GM18505 (cell line): ENCODE results near the gene KCNN1.
"Not testable (repeated sequence)": the region's sequence is repeated elsewhere in the genome, so short reads cannot be mapped to it uniquely, and the experiment has no call there.

ENCODE experiments used
- ATAC-seq: cut with Tn5 transposase; IDR thresholded peaks from one replicate; pipeline ENCODE4 v1.9.1; 2021; ENCODE audit not compliant: unreplicated experiment
- POLR2A ChIP-seq: IDR thresholded peaks from 4 replicates; pipeline ENCODE4 v1.6.1; 2011; ENCODE audit warnings: borderline replicate concordance; ENCODE audit not compliant: insufficient read depth, insufficient read length; ENCODE audit errors: extremely low read depth

The KCNN1 gene

DNA sequence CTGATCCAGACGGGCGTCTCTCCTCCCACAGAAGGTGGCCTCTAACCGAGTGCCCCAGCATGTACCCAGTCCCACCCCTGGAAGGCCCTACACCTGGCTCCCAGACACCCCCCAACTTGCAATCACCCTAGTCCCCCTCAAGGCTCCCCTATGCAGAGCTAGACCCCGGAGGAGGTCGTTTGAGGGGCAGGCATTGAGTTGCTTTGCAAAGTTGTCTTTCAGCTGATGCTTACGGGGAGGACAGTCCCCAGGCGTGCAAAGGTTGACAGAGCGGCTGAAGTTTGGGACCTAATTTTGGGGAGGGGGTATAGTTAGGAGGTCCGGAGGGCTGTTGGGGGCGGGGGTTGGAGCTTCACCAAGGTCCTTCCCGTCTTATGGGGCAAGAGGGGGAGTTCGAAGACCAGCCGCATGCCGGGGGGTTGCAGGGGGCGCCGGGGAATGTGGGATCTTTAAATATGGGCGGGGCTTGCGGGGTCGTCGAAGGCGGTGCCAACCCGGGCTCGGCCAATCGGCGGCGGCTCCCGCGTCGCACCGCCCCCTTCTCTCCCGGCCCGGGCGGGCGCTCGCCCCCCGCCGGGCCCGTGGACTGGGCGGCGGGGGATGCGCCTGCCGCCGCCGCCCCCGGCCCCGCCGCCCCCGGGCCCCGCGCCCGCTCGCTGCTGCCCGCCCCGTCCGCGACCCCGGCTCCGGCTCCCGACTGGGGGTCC lies at the start of gene KCNN1:
TSS of gene KCNN1 (plus strand) at position 558 of the 707 bp plus-strand sequence. CDS start 6,782 bp downstream, outside the sequence.
- TF ChIP-seq POLR2A, result no peak
- ATAC-seq, result no peak

- ATAC-seq, result not testable (repeated sequence)
These were observed 48.8 kb upstream of the KCNN1 start for GRCh38 chr19:17918151-17918550.

- not testable (repeated sequence) for ATAC-seq
These were observed 47.8 kb upstream of the KCNN1 start for GRCh38 chr19:17919122-17919521.

DNA sequence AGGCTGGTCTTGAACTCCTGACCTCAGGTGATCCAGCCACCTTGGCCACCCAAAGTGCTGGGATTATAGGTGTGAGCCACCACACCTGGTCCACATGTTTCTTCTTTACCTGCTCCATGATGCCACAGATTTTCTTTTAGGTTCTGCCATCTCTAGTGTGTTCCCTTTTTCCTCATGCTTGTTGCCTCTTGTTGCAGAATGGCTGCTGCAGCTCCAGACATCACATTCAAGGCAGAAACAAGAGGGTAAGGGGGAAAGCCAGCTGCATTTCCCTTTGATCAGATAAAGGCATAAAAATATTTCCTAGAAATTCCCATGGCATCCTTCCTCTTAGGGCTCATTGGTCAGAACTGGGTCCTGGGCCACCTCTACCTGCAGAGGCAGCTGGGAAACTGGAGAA lies 46.4 kb upstream of the KCNN1 start:
- no peak for TF ChIP-seq POLR2A
- ATAC-seq, result no peak

GRCh38 chr19:17922138-17922537 lies 44.8 kb upstream of the KCNN1 start:
- TF ChIP-seq POLR2A, result no peak
- no peak for ATAC-seq

DNA sequence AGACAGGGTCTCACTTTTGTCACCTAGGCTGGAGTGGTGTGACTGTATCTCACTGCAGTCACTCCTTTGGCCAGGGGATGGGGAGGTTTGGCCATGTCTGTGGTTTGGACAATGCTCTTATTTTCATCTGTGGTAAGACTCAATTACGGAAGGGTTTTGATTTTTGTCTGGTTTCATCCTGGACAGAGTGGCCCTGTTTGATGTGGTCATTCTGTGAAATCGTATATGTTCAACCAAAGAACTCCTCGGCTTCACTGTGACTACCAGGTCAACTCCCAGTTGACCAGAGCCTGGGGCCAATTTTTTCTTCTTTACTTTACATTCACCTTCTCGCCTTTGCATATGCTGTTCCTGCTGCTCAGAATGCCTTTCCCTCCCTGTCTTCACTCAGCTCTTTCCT lies 40.9 kb upstream of the KCNN1 start:
- ATAC-seq, result no peak
- TF ChIP-seq POLR2A, result no peak

DNA sequence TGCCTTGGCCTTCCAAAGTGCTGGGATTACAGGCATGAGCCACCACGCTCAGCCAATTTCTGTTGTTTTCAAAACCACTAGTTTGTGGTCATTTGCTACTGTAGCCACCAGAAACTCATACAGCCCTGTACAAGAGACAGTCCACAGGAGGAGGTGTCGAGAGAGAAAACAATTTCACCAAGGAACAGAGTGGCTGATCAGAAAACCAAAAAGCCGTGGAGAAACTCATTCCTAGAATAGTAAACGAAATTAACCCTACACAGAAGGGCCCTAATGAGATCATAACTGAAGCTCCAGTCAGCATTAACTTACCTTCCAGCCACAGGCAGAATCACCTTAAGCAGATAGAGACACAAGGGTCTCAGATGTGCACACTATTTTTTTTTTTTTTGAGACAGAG lies 37.9 kb upstream of the KCNN1 start:
- no peak for ATAC-seq
- no peak for TF ChIP-seq POLR2A

DNA sequence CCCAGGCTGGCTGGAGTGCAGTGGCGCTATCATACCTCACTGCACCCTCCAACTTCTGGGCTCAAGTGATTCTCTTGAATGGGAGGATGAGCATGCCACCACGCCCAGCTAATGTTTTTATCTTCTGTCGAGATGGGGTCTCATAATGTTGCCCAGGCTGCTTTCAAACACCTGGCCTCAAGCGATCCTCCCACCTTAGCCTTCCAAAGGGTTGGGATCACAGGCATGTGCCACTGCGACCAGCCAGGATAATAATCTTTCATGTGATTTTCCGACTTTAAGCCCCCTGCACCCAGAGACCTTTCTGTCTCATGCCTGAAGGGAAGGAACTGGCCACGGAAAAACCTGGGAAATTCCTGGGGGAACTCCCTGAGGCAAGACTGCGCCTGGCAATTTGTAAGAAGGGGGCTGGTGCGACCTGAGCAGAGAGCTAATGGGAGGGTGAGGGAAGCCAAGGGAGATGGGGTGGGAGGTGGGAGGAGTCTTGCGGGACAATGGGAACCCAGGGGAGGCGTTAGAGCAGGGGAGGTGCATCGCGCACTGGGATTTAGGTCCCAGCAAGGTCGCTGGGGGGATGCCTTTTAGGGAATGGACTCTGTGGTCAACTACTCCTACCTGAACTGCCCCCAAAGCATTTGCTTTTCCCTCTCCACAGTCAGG lies 35.2 kb upstream of the KCNN1 start:
- TF ChIP-seq POLR2A, result no peak
- no peak for ATAC-seq

DNA sequence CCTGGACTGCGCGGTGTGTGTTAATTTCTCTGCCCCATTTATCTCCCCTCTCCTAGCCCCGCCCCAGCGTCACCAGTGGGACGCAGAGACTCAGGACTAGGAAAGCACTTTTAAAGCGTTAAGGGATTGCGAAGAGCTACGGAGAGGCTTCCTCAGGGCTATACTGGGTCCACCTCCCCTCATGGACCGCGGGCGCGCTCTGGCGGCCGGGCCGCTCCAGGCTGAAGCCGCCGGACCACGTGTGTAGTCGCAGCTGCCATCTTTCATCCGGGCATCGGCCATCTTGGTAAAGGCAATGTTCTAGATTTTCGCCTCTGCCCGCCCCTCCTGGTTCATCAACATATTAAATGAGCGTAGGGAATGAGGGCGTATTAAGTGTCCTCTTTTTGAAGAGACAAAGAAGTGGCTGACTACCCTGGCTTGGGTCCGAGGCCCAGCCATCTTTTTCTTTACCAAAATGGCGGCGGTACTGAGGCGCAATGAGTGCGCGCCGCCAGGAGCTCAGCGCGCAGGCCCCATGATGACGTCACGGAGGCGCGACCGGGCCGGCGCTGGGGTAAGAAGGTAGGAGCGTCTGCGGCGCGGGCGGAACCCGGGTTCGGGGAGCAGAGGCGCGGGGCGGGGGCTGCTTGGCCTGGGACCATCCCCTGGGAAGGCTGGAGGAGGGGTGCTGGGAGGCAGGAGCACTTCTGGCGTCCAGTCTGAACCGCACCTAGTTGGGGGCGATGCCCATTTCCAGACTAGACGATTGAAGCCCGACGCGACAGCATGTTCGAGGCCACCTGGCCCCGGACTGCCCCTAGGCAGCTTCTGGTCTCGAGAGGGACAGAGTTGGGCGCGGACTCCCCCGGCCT lies 34.2 kb upstream of the KCNN1 start, which contains the start of gene CCDC124:
TSS of gene CCDC124 (plus strand) at position 531 of the 854 bp plus-strand sequence. CDS start 3,406 bp downstream, outside the sequence.
- ATAC-seq, result peak; percentile 85
- TF ChIP-seq POLR2A, result peak; percentile 82

GRCh38 chr19:17933414-17934129 lies 33.3 kb upstream of the KCNN1 start:
- no peak for TF ChIP-seq POLR2A
- no peak for ATAC-seq

DNA sequence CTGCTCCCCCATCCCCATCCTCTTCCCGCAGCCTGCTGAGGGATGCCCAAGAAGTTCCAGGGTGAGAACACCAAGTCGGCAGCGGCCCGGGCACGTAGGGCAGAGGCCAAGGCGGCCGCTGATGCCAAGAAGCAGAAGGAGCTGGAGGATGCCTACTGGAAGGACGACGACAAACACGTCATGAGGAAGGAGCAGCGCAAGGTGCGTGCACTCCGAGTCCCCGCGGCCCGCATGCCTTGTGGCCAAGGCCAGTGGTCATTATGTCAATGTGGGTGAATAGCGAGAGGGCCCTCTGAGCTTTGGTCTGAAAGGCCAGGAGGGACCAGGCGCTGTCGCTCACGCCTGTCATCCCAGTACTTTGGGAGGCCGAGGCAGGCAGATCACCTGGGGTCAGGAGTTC lies 30.5 kb upstream of the KCNN1 start:
- no peak for ATAC-seq
- TF ChIP-seq POLR2A, result no peak

- no peak for TF ChIP-seq POLR2A
- ATAC-seq, result no peak
These were observed 29.5 kb upstream of the KCNN1 start for GRCh38 chr19:17937371-17937900.

- ATAC-seq, result no peak
- no peak for TF ChIP-seq POLR2A
These were observed 28.6 kb upstream of the KCNN1 start for GRCh38 chr19:17938092-17938845.

- no peak for TF ChIP-seq POLR2A
- no peak for ATAC-seq
These were observed 24.7 kb upstream of the KCNN1 start for GRCh38 chr19:17942181-17942580.
